Astrocyte (in vitro differentiated cells and primary cell): Measurements from ENCODE around the gene ATG7. TPM values are rescaled to one million over a fixed set of nuclear protein-coding genes. Genes with fewer than 3 reads are reported as not detected.
"Not testable (repeated sequence)": the region's sequence is repeated elsewhere in the genome, so short reads cannot be mapped to it uniquely, and the experiment has no call there.

Source experiments
- DNase-seq: peaks from one replicate; pipeline ENCODE4 v3.0.0-alpha.2; 2010; ENCODE audit warnings: low read depth
- FAIRE-seq: peaks from 2 replicates; lab custom pipeline; 2011; peaks lifted over from hg19 to GRCh38; lab: Jason Lieb, UNC
- H2AFZ ChIP-seq: 2 replicates; pipeline ENCODE4 v1.6.0; 2012; ENCODE audit warnings: low read depth, low read length, inconsistent platforms
- H3K27ac ChIP-seq: 2 replicates; pipeline ENCODE4 v1.5.1; 2011; ENCODE audit warnings: low read depth, low read length, inconsistent platforms
- H3K27me3 ChIP-seq: 2 replicates; pipeline ENCODE4 v1.6.0; 2011; ENCODE audit warnings: low read length, inconsistent platforms; ENCODE audit not compliant: insufficient read depth
- H3K36me3 ChIP-seq: 2 replicates; pipeline ENCODE4 v1.5.1; 2011; ENCODE audit warnings: low read length, inconsistent platforms; ENCODE audit not compliant: insufficient read depth
- H3K4me1 ChIP-seq: 2 replicates; pipeline ENCODE4 v1.5.1; 2011; ENCODE audit warnings: low read length, inconsistent platforms; ENCODE audit not compliant: insufficient read depth
- H3K4me2 ChIP-seq: 2 replicates; pipeline ENCODE4 v1.6.0; 2012; ENCODE audit warnings: low read length, inconsistent platforms
- H3K4me3 ChIP-seq: 2 replicates; pipeline ENCODE4 v1.5.1; 2011; ENCODE audit warnings: low read depth, mild to moderate bottlenecking, low read length, inconsistent platforms; ENCODE audit not compliant: insufficient read depth
- H3K79me2 ChIP-seq: 2 replicates; pipeline ENCODE4 v1.6.0; 2012; ENCODE audit warnings: mild to moderate bottlenecking, low read length, inconsistent platforms; ENCODE audit not compliant: insufficient read depth
- H3K9ac ChIP-seq: 2 replicates; pipeline ENCODE4 v1.6.0; 2012; ENCODE audit warnings: mild to moderate bottlenecking, low read length, inconsistent platforms
- H3K9me3 ChIP-seq: 2 replicates; pipeline ENCODE4 v1.5.1; 2012; ENCODE audit warnings: low read depth, mild to moderate bottlenecking, low read length, inconsistent platforms; ENCODE audit not compliant: insufficient read depth
- H4K20me1 ChIP-seq: 2 replicates; pipeline ENCODE4 v1.6.0; 2012; ENCODE audit warnings: low read length, inconsistent platforms; ENCODE audit not compliant: insufficient read depth
- H3K27ac Mint-ChIP-seq: one replicate; pipeline ENCODE4 v1.8.0; 2021; ENCODE audit warnings: mild to moderate bottlenecking, mixed read lengths; ENCODE audit not compliant: unreplicated experiment
- H3K27me3 Mint-ChIP-seq: one replicate; pipeline ENCODE4 v1.8.0; 2021; ENCODE audit warnings: low read depth, mixed read lengths; ENCODE audit not compliant: unreplicated experiment
- H3K36me3 Mint-ChIP-seq: one replicate; pipeline ENCODE4 v1.8.0; 2021; ENCODE audit warnings: low read depth, mixed read lengths; ENCODE audit not compliant: unreplicated experiment
- H3K4me1 Mint-ChIP-seq: one replicate; pipeline ENCODE4 v1.8.0; 2021; ENCODE audit warnings: low read depth, mixed read lengths; ENCODE audit not compliant: unreplicated experiment
- H3K4me3 Mint-ChIP-seq: one replicate; pipeline ENCODE4 v1.8.0; 2021; ENCODE audit warnings: mild to moderate bottlenecking, moderate library complexity, mixed read lengths; ENCODE audit not compliant: unreplicated experiment
- H3K9me3 Mint-ChIP-seq: one replicate; pipeline ENCODE4 v1.8.0; 2021; ENCODE audit warnings: mild to moderate bottlenecking, mixed read lengths; ENCODE audit not compliant: unreplicated experiment
- CTCF ChIP-seq: IDR thresholded peaks from 2 replicates; pipeline ENCODE4 v1.5.1; 2011; ENCODE audit warnings: low read depth, mild to moderate bottlenecking, inconsistent platforms, low read length, moderate library complexity; ENCODE audit not compliant: insufficient read depth
- EZH2 ChIP-seq: IDR thresholded peaks from 2 replicates; pipeline ENCODE4 v1.6.1; 2012; ENCODE audit warnings: mild to moderate bottlenecking, low read length, inconsistent platforms; ENCODE audit not compliant: insufficient read depth
- total RNA-seq: library from RNA; stranded (reverse); gene quantifications from 2 replicates; pipeline ENCODE4 v1.2.1, GENCODE V29; 2021

The ATG7 gene
- total RNA-seq, 1 donor from 2014 or later = 29.5 TPM

GRCh38 chr3:11523572-11524101 lies 251.4 kb downstream of the ATG7 start:
- no peak overlapping the region for H3K9ac ChIP-seq
- H3K4me1 ChIP-seq = peaks cover 15% of the 10 kb centered on the region
- no peaks in the 10 kb centered on the region for H3K79me2 ChIP-seq
- H2AFZ ChIP-seq = no peak overlapping the region
- H3K4me1 Mint-ChIP-seq = no peaks in the 10 kb centered on the region
- H3K36me3 ChIP-seq = no peaks in the 10 kb centered on the region
- H3K27me3 Mint-ChIP-seq = no peaks in the 10 kb centered on the region
- H3K36me3 Mint-ChIP-seq = peaks cover 4% of the 10 kb centered on the region
- FAIRE-seq = no peak
- DNase-seq = no peak
- no peak overlapping the region for H3K4me3 Mint-ChIP-seq
- H3K9me3 ChIP-seq = no peaks in the 10 kb centered on the region
- H3K4me3 ChIP-seq = no peak overlapping the region
- H3K9me3 Mint-ChIP-seq = peaks cover 3% of the 10 kb centered on the region
- H4K20me1 ChIP-seq = no peaks in the 10 kb centered on the region
- H3K27me3 ChIP-seq = no peaks in the 10 kb centered on the region
- H3K27ac ChIP-seq = no peak overlapping the region
- H3K4me2 ChIP-seq = no peak overlapping the region
- no peak for TF ChIP-seq EZH2
- TF ChIP-seq CTCF = no peak
- H3K27ac Mint-ChIP-seq = no peak overlapping the region

DNA sequence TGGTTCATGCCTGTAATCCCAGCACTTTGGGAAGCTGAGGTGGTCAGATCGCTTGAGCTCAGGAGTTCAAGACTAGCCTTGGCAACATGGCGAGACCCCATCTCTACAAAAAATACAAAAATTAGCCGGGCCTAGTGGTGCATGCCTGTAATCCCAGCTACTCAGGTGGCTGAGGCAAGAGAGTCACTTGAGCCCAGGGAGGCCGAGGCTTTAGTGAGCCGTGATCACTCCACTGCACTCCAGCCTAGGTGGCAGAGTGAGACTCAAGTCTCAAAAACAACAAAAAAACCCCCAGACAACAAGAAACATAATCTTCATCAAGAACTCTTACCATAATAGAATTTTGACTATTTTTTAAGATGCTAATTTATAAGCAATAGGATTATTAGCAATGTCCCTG lies 253.9 kb downstream of the ATG7 start:
- H3K27me3 Mint-ChIP-seq, H2AFZ ChIP-seq, H3K79me2 ChIP-seq, H3K27ac Mint-ChIP-seq, H3K4me3 Mint-ChIP-seq, H4K20me1 ChIP-seq, H3K4me3 ChIP-seq, H3K36me3 Mint-ChIP-seq, FAIRE-seq, H3K9me3 Mint-ChIP-seq, H3K27me3 ChIP-seq, H3K9ac ChIP-seq, H3K36me3 ChIP-seq, H3K27ac ChIP-seq, DNase-seq, H3K9me3 ChIP-seq, H3K4me2 ChIP-seq: not testable (repeated sequence)
- H3K4me1 ChIP-seq = peaks cover 38% of the 10 kb centered on the region
- H3K4me1 Mint-ChIP-seq = peaks cover 16% of the 10 kb centered on the region

GRCh38 chr3:11529281-11529680 lies 257.1 kb downstream of the ATG7 start:
- Histone ChIP-seq H3K9me3 (no peaks in the 10 kb centered on the region), H4K20me1 (no peaks in the 10 kb centered on the region), H3K36me3 (no peaks in the 10 kb centered on the region), H3K79me2 (peaks cover 4% of the 10 kb centered on the region), H3K4me3 (peak overlapping the region; percentile 26), H3K27ac (peak overlapping the region; percentile 93), H3K4me1 (peaks cover 33% of the 10 kb centered on the region), H2AFZ (no peak overlapping the region), H3K27me3 (no peaks in the 10 kb centered on the region), H3K4me2 (peak overlapping the region; percentile 75), H3K9ac (peak overlapping the region; percentile 75)
- peak; percentile 46 for DNase-seq
- no peak for FAIRE-seq
- Mint-ChIP-seq H3K9me3 (no peaks in the 10 kb centered on the region), H3K27me3 (no peaks in the 10 kb centered on the region), H3K36me3 (peaks cover 7% of the 10 kb centered on the region), H3K4me1 (peaks cover 18% of the 10 kb centered on the region), H3K27ac (peak overlapping the region; percentile 94), H3K4me3 (no peak overlapping the region)
- TF ChIP-seq EZH2 = no peak
- no peak for TF ChIP-seq CTCF
